ENCODE data around the gene ZNF274.
"Not testable (repeated sequence)": the region's sequence is repeated elsewhere in the genome, so short reads cannot be mapped to it uniquely, and the experiment has no call there.

Gene ZNF274

GRCh38 chr19:58229255-58229639 is 46.4 kb downstream of the ZNF274 start:
- H3K36me3 ChIP-seq: peaks cover 15% of the 10 kb centered on the region
- no peak overlapping the region for H3K27ac ChIP-seq
- H3K4me3 ChIP-seq (ENCODE audit: low read depth in 1 of 2, low read length in 1 of 2): peak overlapping the region; percentile 79 to 83
- TF ChIP-seq CTCF (IDR thresholded peaks at IDR 0.05): no peak
- peaks cover 14% of the 10 kb centered on the region in 2 experiments for H3K4me1 ChIP-seq (ENCODE audit: control insufficient read depth in 1 of 2, insufficient read depth in 1 of 2, low read depth in 1 of 2, low read length in 1 of 2)
- H3K27me3 ChIP-seq: no peaks in the 10 kb centered on the region
- no peaks in the 10 kb centered on the region for H3K9me3 ChIP-seq

- TF ChIP-seq CTCF (IDR thresholded peaks at IDR 0.05): no peak
- H3K4me3 ChIP-seq (ENCODE audit: low read depth in 1 of 2, low read length in 1 of 2): no peak overlapping the region
- peaks cover 21% of the 10 kb centered on the region for H3K36me3 ChIP-seq
- peaks cover 21% of the 10 kb centered on the region for H3K9me3 ChIP-seq
- no peak overlapping the region for H3K27ac ChIP-seq
- H3K27me3 ChIP-seq: no peaks in the 10 kb centered on the region
- H3K4me1 ChIP-seq (ENCODE audit: control insufficient read depth in 1 of 2, insufficient read depth in 1 of 2, low read depth in 1 of 2, low read length in 1 of 2): no peaks in the 10 kb centered on the region
Observed at GRCh38 chr19:58237324-58237723, 54.5 kb downstream of the ZNF274 start.

- no peaks in the 10 kb centered on the region for H3K27me3 ChIP-seq
- no peak for TF ChIP-seq CTCF (IDR thresholded peaks at IDR 0.05)
- H3K4me3 ChIP-seq (ENCODE audit: low read depth in 1 of 2, low read length in 1 of 2): no peak overlapping the region
- peaks cover 46% of the 10 kb centered on the region for H3K36me3 ChIP-seq
- H3K4me1 ChIP-seq (ENCODE audit: control insufficient read depth in 1 of 2, insufficient read depth in 1 of 2, low read depth in 1 of 2, low read length in 1 of 2): no peaks in the 10 kb centered on the region
- H3K9me3 ChIP-seq: peaks cover 67% of the 10 kb centered on the region
- H3K27ac ChIP-seq: no peak overlapping the region
Observed at GRCh38 chr19:58243351-58243750, 60.5 kb downstream of the ZNF274 start.

GRCh38 chr19:58248886-58249285 is 66.0 kb downstream of the ZNF274 start:
- H3K36me3 ChIP-seq: peaks cover 49% of the 10 kb centered on the region
- H3K4me3 ChIP-seq (ENCODE audit: low read depth in 1 of 2, low read length in 1 of 2): no peak overlapping the region
- no peak overlapping the region for H3K27ac ChIP-seq
- no peaks in the 10 kb centered on the region for H3K27me3 ChIP-seq
- no peak for TF ChIP-seq CTCF (IDR thresholded peaks at IDR 0.05)
- H3K9me3 ChIP-seq: peaks cover 80% of the 10 kb centered on the region
- no peaks in the 10 kb centered on the region for H3K4me1 ChIP-seq (ENCODE audit: control insufficient read depth in 1 of 2, insufficient read depth in 1 of 2, low read depth in 1 of 2, low read length in 1 of 2)

GRCh38 chr19:58252102-58252685 is 69.3 kb downstream of the ZNF274 start:
- H3K27ac ChIP-seq: no peak overlapping the region
- no peak overlapping the region for H3K4me3 ChIP-seq (ENCODE audit: low read depth in 1 of 2, low read length in 1 of 2)
- H3K36me3 ChIP-seq: peaks cover 19% of the 10 kb centered on the region
- H3K27me3 ChIP-seq: no peaks in the 10 kb centered on the region
- peaks cover 81% of the 10 kb centered on the region for H3K9me3 ChIP-seq
- TF ChIP-seq CTCF (IDR thresholded peaks at IDR 0.05): no peak
- H3K4me1 ChIP-seq (ENCODE audit: control insufficient read depth in 1 of 2, insufficient read depth in 1 of 2, low read depth in 1 of 2, low read length in 1 of 2): no peaks in the 10 kb centered on the region

- not testable (repeated sequence) for H3K27ac ChIP-seq; H3K4me3 ChIP-seq (ENCODE audit: low read depth in 1 of 2, low read length in 1 of 2); H3K27me3 ChIP-seq; H3K4me1 ChIP-seq (ENCODE audit: control insufficient read depth in 1 of 2, insufficient read depth in 1 of 2, low read depth in 1 of 2, low read length in 1 of 2); H3K36me3 ChIP-seq
- H3K9me3 ChIP-seq: peaks cover 91% of the 10 kb centered on the region
Observed at GRCh38 chr19:58258259-58258658, 75.4 kb downstream of the ZNF274 start.

All from neutrophil (primary cell).